ENCODE data around the gene LRRC1.
A peak's percentile ranks its signal among the peaks of the same experiment; 100 is the strongest.

LRRC1 gene

GRCh38 chr6:53944091-53944490 is 149.3 kb downstream of the LRRC1 start:
- Histone ChIP-seq H2AFZ (ENCODE audit: low read length) (no peak overlapping the region), H3K4me1 (ENCODE audit: control insufficient read depth in 2 of 2, insufficient read depth in 1 of 2, low read depth in 1 of 2, low read length in 2 of 2) (no peaks in the 10 kb centered on the region), H2BK5ac (ENCODE audit: low read length) (no peak overlapping the region), H4K91ac (ENCODE audit: low read depth, low read length, poor library complexity) (no peak overlapping the region), H3K27me3 (ENCODE audit: control insufficient read depth in 3 of 3, insufficient read depth in 3 of 3, low read depth in 1 of 3, low read length in 3 of 3) (no peaks in the 10 kb centered on the region), H3K4me2 (ENCODE audit: insufficient read depth, low read length, poor library complexity, severe bottlenecking) (no peak overlapping the region), H3K36me3 (replicated peaks in 1 of 2; ENCODE audit: control insufficient read depth in 2 of 2, insufficient read depth in 2 of 2, low read length in 2 of 2) (no peaks in the 10 kb centered on the region), H3K27ac (replicated peaks; ENCODE audit: low read length) (no peak overlapping the region), H3K4ac (ENCODE audit: low read length) (no peak overlapping the region), H2AK5ac (ENCODE audit: low read depth, low read length) (no peak overlapping the region), H3K4me3 (ENCODE audit: low read length in 2 of 2) (no peak overlapping the region), H2BK12ac (ENCODE audit: low read length) (no peak overlapping the region), H2BK120ac (ENCODE audit: low read depth, low read length) (no peak overlapping the region), H3K14ac (ENCODE audit: low read length) (no peak overlapping the region), H3K9me3 (replicated peaks in 1 of 2; ENCODE audit: control insufficient read depth in 2 of 2, insufficient read depth in 1 of 2, low read depth in 1 of 2, low read length in 2 of 2) (peaks cover 0 to 6% of the 10 kb centered on the region in 2 donors), H3K79me1 (ENCODE audit: low read depth, low read length) (no peaks in the 10 kb centered on the region), H2BK15ac (ENCODE audit: low read length) (no peak overlapping the region), H4K8ac (ENCODE audit: low read depth, low read length) (no peak overlapping the region), H3K9ac (ENCODE audit: low read depth, low read length, poor library complexity) (no peak overlapping the region), H3K18ac (ENCODE audit: low read length) (no peak overlapping the region), H3K23ac (ENCODE audit: low read depth, low read length, poor library complexity) (no peak overlapping the region)
- WGBS, 2 donors (ENCODE audit: extremely low coverage in 2 of 2, insufficient read length in 2 of 2, insufficient replicate concordance in 1 of 2): no CpG with 5 or more reads among the region's 4 CpGs
- DNase-seq (ENCODE audit: low spot score): no peak

- no peak overlapping the region for H3K4ac ChIP-seq (ENCODE audit: low read length)
- no peak overlapping the region for H2BK12ac ChIP-seq (ENCODE audit: low read length)
- peaks cover 0 to 6% of the 10 kb centered on the region in 2 donors for H3K9me3 ChIP-seq (replicated peaks in 1 of 2; ENCODE audit: control insufficient read depth in 2 of 2, insufficient read depth in 1 of 2, low read depth in 1 of 2, low read length in 2 of 2)
- no peak overlapping the region for H3K4me3 ChIP-seq (ENCODE audit: low read length in 2 of 2)
- no peak overlapping the region for H2BK5ac ChIP-seq (ENCODE audit: low read length)
- H3K4me2 ChIP-seq (ENCODE audit: insufficient read depth, low read length, poor library complexity, severe bottlenecking): no peak overlapping the region
- no peak overlapping the region for H2AK5ac ChIP-seq (ENCODE audit: low read depth, low read length)
- no peaks in the 10 kb centered on the region for H3K79me1 ChIP-seq (ENCODE audit: low read depth, low read length)
- H2BK120ac ChIP-seq (ENCODE audit: low read depth, low read length): no peak overlapping the region
- H3K23ac ChIP-seq (ENCODE audit: low read depth, low read length, poor library complexity): no peak overlapping the region
- H2AFZ ChIP-seq (ENCODE audit: low read length): no peak overlapping the region
- no peak overlapping the region for H4K8ac ChIP-seq (ENCODE audit: low read depth, low read length)
- no CpG with 5 or more reads among the region's 5 CpGs for WGBS, 2 donors (ENCODE audit: extremely low coverage in 2 of 2, insufficient read length in 2 of 2, insufficient replicate concordance in 1 of 2)
- H4K91ac ChIP-seq (ENCODE audit: low read depth, low read length, poor library complexity): no peak overlapping the region
- H3K27ac ChIP-seq (replicated peaks; ENCODE audit: low read length): no peak overlapping the region
- H3K14ac ChIP-seq (ENCODE audit: low read length): no peak overlapping the region
- no peak overlapping the region for H3K18ac ChIP-seq (ENCODE audit: low read length)
- H3K36me3 ChIP-seq (replicated peaks in 1 of 2; ENCODE audit: control insufficient read depth in 2 of 2, insufficient read depth in 2 of 2, low read length in 2 of 2): no peaks in the 10 kb centered on the region
- no peak overlapping the region for H3K9ac ChIP-seq (ENCODE audit: low read depth, low read length, poor library complexity)
- no peak for DNase-seq (ENCODE audit: low spot score)
- no peaks in the 10 kb centered on the region for H3K27me3 ChIP-seq (ENCODE audit: control insufficient read depth in 3 of 3, insufficient read depth in 3 of 3, low read depth in 1 of 3, low read length in 3 of 3)
- H2BK15ac ChIP-seq (ENCODE audit: low read length): no peak overlapping the region
- H3K4me1 ChIP-seq (ENCODE audit: control insufficient read depth in 2 of 2, insufficient read depth in 1 of 2, low read depth in 1 of 2, low read length in 2 of 2): no peaks in the 10 kb centered on the region
Measured at GRCh38 chr6:53944543-53944942, 149.7 kb downstream of the LRRC1 start.

- H2BK5ac ChIP-seq (ENCODE audit: low read length): no peak overlapping the region
- no peak overlapping the region for H2AFZ ChIP-seq (ENCODE audit: low read length)
- H3K36me3 ChIP-seq (replicated peaks in 1 of 2; ENCODE audit: control insufficient read depth in 2 of 2, insufficient read depth in 2 of 2, low read length in 2 of 2): no peaks in the 10 kb centered on the region
- no CpG with 5 or more reads among the region's 4 CpGs for WGBS, 2 donors (ENCODE audit: extremely low coverage in 2 of 2, insufficient read length in 2 of 2, insufficient replicate concordance in 1 of 2)
- H3K4me1 ChIP-seq (ENCODE audit: control insufficient read depth in 2 of 2, insufficient read depth in 1 of 2, low read depth in 1 of 2, low read length in 2 of 2): no peaks in the 10 kb centered on the region
- H3K79me1 ChIP-seq (ENCODE audit: low read depth, low read length): no peaks in the 10 kb centered on the region
- H2BK12ac ChIP-seq (ENCODE audit: low read length): no peak overlapping the region
- H4K91ac ChIP-seq (ENCODE audit: low read depth, low read length, poor library complexity): no peak overlapping the region
- H3K14ac ChIP-seq (ENCODE audit: low read length): no peak overlapping the region
- H3K27ac ChIP-seq (replicated peaks; ENCODE audit: low read length): no peak overlapping the region
- H3K23ac ChIP-seq (ENCODE audit: low read depth, low read length, poor library complexity): peak overlapping the region; percentile 1
- H3K18ac ChIP-seq (ENCODE audit: low read length): peak overlapping the region; percentile 27
- no peaks in the 10 kb centered on the region for H3K27me3 ChIP-seq (ENCODE audit: control insufficient read depth in 3 of 3, insufficient read depth in 3 of 3, low read depth in 1 of 3, low read length in 3 of 3)
- no peak overlapping the region for H2BK15ac ChIP-seq (ENCODE audit: low read length)
- peak overlapping the region in 1 of 2 donors; percentile 62 for H3K4me3 ChIP-seq (ENCODE audit: low read length in 2 of 2)
- H3K9me3 ChIP-seq (replicated peaks in 1 of 2; ENCODE audit: control insufficient read depth in 2 of 2, insufficient read depth in 1 of 2, low read depth in 1 of 2, low read length in 2 of 2): peaks cover 0 to 6% of the 10 kb centered on the region in 2 donors
- H3K9ac ChIP-seq (ENCODE audit: low read depth, low read length, poor library complexity): no peak overlapping the region
- H2AK5ac ChIP-seq (ENCODE audit: low read depth, low read length): no peak overlapping the region
- DNase-seq (ENCODE audit: low spot score): no peak
- peak overlapping the region; percentile 77 for H2BK120ac ChIP-seq (ENCODE audit: low read depth, low read length)
- peak overlapping the region; percentile 60 for H3K4ac ChIP-seq (ENCODE audit: low read length)
- no peak overlapping the region for H3K4me2 ChIP-seq (ENCODE audit: insufficient read depth, low read length, poor library complexity, severe bottlenecking)
- H4K8ac ChIP-seq (ENCODE audit: low read depth, low read length): no peak overlapping the region
Measured at GRCh38 chr6:53945765-53946407, 151.1 kb downstream of the LRRC1 start.

- Histone ChIP-seq H3K27ac (replicated peaks; ENCODE audit: low read length) (no peak overlapping the region), H3K27me3 (ENCODE audit: control insufficient read depth in 3 of 3, insufficient read depth in 3 of 3, low read depth in 1 of 3, low read length in 3 of 3) (no peaks in the 10 kb centered on the region), H4K91ac (ENCODE audit: low read depth, low read length, poor library complexity) (no peak overlapping the region), H3K4ac (ENCODE audit: low read length) (no peak overlapping the region), H3K36me3 (replicated peaks in 1 of 2; ENCODE audit: control insufficient read depth in 2 of 2, insufficient read depth in 2 of 2, low read length in 2 of 2) (no peaks in the 10 kb centered on the region), H3K4me2 (ENCODE audit: insufficient read depth, low read length, poor library complexity, severe bottlenecking) (no peak overlapping the region), H2BK120ac (ENCODE audit: low read depth, low read length) (no peak overlapping the region), H3K9ac (ENCODE audit: low read depth, low read length, poor library complexity) (no peak overlapping the region), H3K4me3 (ENCODE audit: low read length in 2 of 2) (no peak overlapping the region), H2BK5ac (ENCODE audit: low read length) (no peak overlapping the region), H3K4me1 (ENCODE audit: control insufficient read depth in 2 of 2, insufficient read depth in 1 of 2, low read depth in 1 of 2, low read length in 2 of 2) (no peaks in the 10 kb centered on the region), H3K18ac (ENCODE audit: low read length) (no peak overlapping the region), H3K79me1 (ENCODE audit: low read depth, low read length) (no peaks in the 10 kb centered on the region), H2BK15ac (ENCODE audit: low read length) (no peak overlapping the region), H2AK5ac (ENCODE audit: low read depth, low read length) (no peak overlapping the region), H3K14ac (ENCODE audit: low read length) (no peak overlapping the region), H4K8ac (ENCODE audit: low read depth, low read length) (no peak overlapping the region), H2BK12ac (ENCODE audit: low read length) (no peak overlapping the region), H3K9me3 (replicated peaks in 1 of 2; ENCODE audit: control insufficient read depth in 2 of 2, insufficient read depth in 1 of 2, low read depth in 1 of 2, low read length in 2 of 2) (peaks cover 0 to 6% of the 10 kb centered on the region in 2 donors), H3K23ac (ENCODE audit: low read depth, low read length, poor library complexity) (no peak overlapping the region), H2AFZ (ENCODE audit: low read length) (no peak overlapping the region)
- DNase-seq (ENCODE audit: low spot score): no peak
- no CpG with 5 or more reads among the region's 1 CpG for WGBS, 2 donors (ENCODE audit: extremely low coverage in 2 of 2, insufficient read length in 2 of 2, insufficient replicate concordance in 1 of 2)
Measured at GRCh38 chr6:53947780-53948179, 153.0 kb downstream of the LRRC1 start.
